Mucosa of stomach (tissue), 1 donor: Measurements from ENCODE around the gene DIS3L2.
"Not testable (repeated sequence)": the region's sequence is repeated elsewhere in the genome, so short reads cannot be mapped to it uniquely, and the experiment has no call there.

Experiments used
- H3K27me3 ChIP-seq: one replicate; pipeline ENCODE4 v1.7.0; 2013; ENCODE audit warnings: mild to moderate bottlenecking, low read length; ENCODE audit not compliant: control insufficient read depth, insufficient read depth
- H3K36me3 ChIP-seq: one replicate; pipeline ENCODE4 v1.7.0; 2013; ENCODE audit warnings: low read length; ENCODE audit not compliant: control insufficient read depth, insufficient read depth
- H3K4me1 ChIP-seq: one replicate; pipeline ENCODE4 v1.7.0; 2013; ENCODE audit warnings: mild to moderate bottlenecking, low read length; ENCODE audit not compliant: control insufficient read depth, insufficient read depth
- H3K4me3 ChIP-seq: one replicate; pipeline ENCODE4 v1.7.0; 2013; ENCODE audit warnings: low read length
- H3K9ac ChIP-seq: one replicate; pipeline ENCODE4 v1.7.0; 2013; ENCODE audit warnings: mild to moderate bottlenecking, low read length, moderate library complexity
- H3K9me3 ChIP-seq: one replicate; pipeline ENCODE4 v1.7.0; 2013; ENCODE audit warnings: mild to moderate bottlenecking, low read length, moderate library complexity; ENCODE audit not compliant: control insufficient read depth
- donor health status: Pancreatic carcinoma.

Gene DIS3L2

GRCh38 chr2:231947112-231947511 lies 14.4 kb upstream of the DIS3L2 start:
- H3K36me3 ChIP-seq, H3K9me3 ChIP-seq, H3K4me1 ChIP-seq, H3K4me3 ChIP-seq, H3K9ac ChIP-seq, H3K27me3 ChIP-seq: not testable (repeated sequence)

- Histone ChIP-seq H3K4me3 (no peak overlapping the region), H3K36me3 (no peaks in the 10 kb centered on the region), H3K27me3 (peaks cover 3% of the 10 kb centered on the region), H3K9ac (no peak overlapping the region), H3K9me3 (no peaks in the 10 kb centered on the region), H3K4me1 (no peaks in the 10 kb centered on the region)
Measured at GRCh38 chr2:231947694-231948093, 13.8 kb upstream of the DIS3L2 start.

- Histone ChIP-seq H3K27me3 (no peaks in the 10 kb centered on the region), H3K36me3 (no peaks in the 10 kb centered on the region), H3K9me3 (no peaks in the 10 kb centered on the region), H3K9ac (no peak overlapping the region), H3K4me3 (no peak overlapping the region), H3K4me1 (no peaks in the 10 kb centered on the region)
Measured at GRCh38 chr2:231951452-231952035, 10.0 kb upstream of the DIS3L2 start.

GRCh38 chr2:231955758-231956472 lies 5.6 kb upstream of the DIS3L2 start:
- no peak overlapping the region for H3K4me3 ChIP-seq
- H3K9me3 ChIP-seq, result no peaks in the 10 kb centered on the region
- no peak overlapping the region for H3K9ac ChIP-seq
- H3K27me3 ChIP-seq, result no peaks in the 10 kb centered on the region
- no peaks in the 10 kb centered on the region for H3K36me3 ChIP-seq
- peaks cover 3% of the 10 kb centered on the region for H3K4me1 ChIP-seq

GRCh38 chr2:231957913-231958763 lies 3.4 kb upstream of the DIS3L2 start:
- H3K9ac ChIP-seq, result no peak overlapping the region
- H3K4me1 ChIP-seq, result peaks cover 6% of the 10 kb centered on the region
- H3K9me3 ChIP-seq, result no peaks in the 10 kb centered on the region
- H3K27me3 ChIP-seq, result no peaks in the 10 kb centered on the region
- H3K36me3 ChIP-seq, result no peaks in the 10 kb centered on the region
- no peak overlapping the region for H3K4me3 ChIP-seq

GRCh38 chr2:231960810-231961348 lies 634 bp upstream of the DIS3L2 start:
- H3K9me3 ChIP-seq, result no peaks in the 10 kb centered on the region
- H3K4me3 ChIP-seq, result peak overlapping the region; percentile 90
- peak overlapping the region; percentile 86 for H3K9ac ChIP-seq
- H3K4me1 ChIP-seq, result peaks cover 6% of the 10 kb centered on the region
- H3K27me3 ChIP-seq, result no peaks in the 10 kb centered on the region
- H3K36me3 ChIP-seq, result no peaks in the 10 kb centered on the region

GRCh38 chr2:231965102-231965501 lies 3.6 kb downstream of the DIS3L2 start:
- Histone ChIP-seq H3K4me3 (no peak overlapping the region), H3K27me3 (no peaks in the 10 kb centered on the region), H3K4me1 (peaks cover 6% of the 10 kb centered on the region), H3K9ac (no peak overlapping the region), H3K9me3 (no peaks in the 10 kb centered on the region), H3K36me3 (no peaks in the 10 kb centered on the region)

- Histone ChIP-seq H3K4me3 (no peak overlapping the region), H3K27me3 (no peaks in the 10 kb centered on the region), H3K36me3 (no peaks in the 10 kb centered on the region), H3K4me1 (no peaks in the 10 kb centered on the region), H3K9me3 (no peaks in the 10 kb centered on the region), H3K9ac (no peak overlapping the region)
Measured at GRCh38 chr2:231966886-231967285, 5.4 kb downstream of the DIS3L2 start.

- Histone ChIP-seq H3K9me3 (no peaks in the 10 kb centered on the region), H3K9ac (no peak overlapping the region), H3K4me3 (no peak overlapping the region), H3K27me3 (no peaks in the 10 kb centered on the region), H3K4me1 (no peaks in the 10 kb centered on the region), H3K36me3 (no peaks in the 10 kb centered on the region)
Measured at GRCh38 chr2:231968820-231969219, 7.3 kb downstream of the DIS3L2 start.

- Histone ChIP-seq H3K4me3 (no peak overlapping the region), H3K4me1 (no peaks in the 10 kb centered on the region), H3K36me3 (no peaks in the 10 kb centered on the region), H3K9me3 (no peaks in the 10 kb centered on the region), H3K27me3 (no peaks in the 10 kb centered on the region), H3K9ac (no peak overlapping the region)
Measured at GRCh38 chr2:231970461-231970860, 8.9 kb downstream of the DIS3L2 start.

GRCh38 chr2:231975001-231975400 lies 13.5 kb downstream of the DIS3L2 start:
- Histone ChIP-seq H3K36me3 (no peaks in the 10 kb centered on the region), H3K9ac (no peak overlapping the region), H3K4me1 (no peaks in the 10 kb centered on the region), H3K4me3 (no peak overlapping the region), H3K9me3 (no peaks in the 10 kb centered on the region), H3K27me3 (no peaks in the 10 kb centered on the region)

GRCh38 chr2:231977430-231977829 lies 15.9 kb downstream of the DIS3L2 start:
- H3K4me1 ChIP-seq, result no peaks in the 10 kb centered on the region
- H3K9ac ChIP-seq, result no peak overlapping the region
- H3K36me3 ChIP-seq, result no peaks in the 10 kb centered on the region
- H3K4me3 ChIP-seq, result no peak overlapping the region
- H3K9me3 ChIP-seq, result no peaks in the 10 kb centered on the region
- H3K27me3 ChIP-seq, result no peaks in the 10 kb centered on the region
